Suprapubic skin (tissue), 3 donors: Measurements from ENCODE around the gene PRRT1.

ENCODE experiments used
- CTCF ChIP-seq, 2 donors: fragments of 200-600 bp in 1 of 2; fragments of 450-650 bp in 1 of 2; sonication (generic) in 1 of 2; IDR thresholded peaks; one replicate each; pipeline ENCODE4 v1.5.1; 2016 to 2019; ENCODE audit warnings: antibody characterized with exemption in 2 of 2, mild to moderate bottlenecking in 1 of 2, moderate library complexity in 1 of 2
- POLR2A ChIP-seq, 2 donors: fragments of 450-650 bp; IDR thresholded peaks; one replicate each; pipeline ENCODE4 v1.6.1; 2017; ENCODE audit warnings: antibody characterized with exemption in 2 of 2, mild to moderate bottlenecking in 2 of 2, moderate library complexity in 2 of 2

GRCh38 chr6:32167761-32168262, 16.1 kb upstream of the PRRT1 start:
- TF ChIP-seq CTCF (IDR thresholded peaks at IDR 0.05) (no peak), POLR2A (IDR thresholded peaks at IDR 0.05) (no peak)
